ENCODE data around the gene TMEM259. TPM values are rescaled to one million over a fixed set of nuclear protein-coding genes. Genes with fewer than 3 reads are reported as not detected.

Gene TMEM259
- total RNA-seq, 1 donor from 2014 or later = 182 TPM

DNA sequence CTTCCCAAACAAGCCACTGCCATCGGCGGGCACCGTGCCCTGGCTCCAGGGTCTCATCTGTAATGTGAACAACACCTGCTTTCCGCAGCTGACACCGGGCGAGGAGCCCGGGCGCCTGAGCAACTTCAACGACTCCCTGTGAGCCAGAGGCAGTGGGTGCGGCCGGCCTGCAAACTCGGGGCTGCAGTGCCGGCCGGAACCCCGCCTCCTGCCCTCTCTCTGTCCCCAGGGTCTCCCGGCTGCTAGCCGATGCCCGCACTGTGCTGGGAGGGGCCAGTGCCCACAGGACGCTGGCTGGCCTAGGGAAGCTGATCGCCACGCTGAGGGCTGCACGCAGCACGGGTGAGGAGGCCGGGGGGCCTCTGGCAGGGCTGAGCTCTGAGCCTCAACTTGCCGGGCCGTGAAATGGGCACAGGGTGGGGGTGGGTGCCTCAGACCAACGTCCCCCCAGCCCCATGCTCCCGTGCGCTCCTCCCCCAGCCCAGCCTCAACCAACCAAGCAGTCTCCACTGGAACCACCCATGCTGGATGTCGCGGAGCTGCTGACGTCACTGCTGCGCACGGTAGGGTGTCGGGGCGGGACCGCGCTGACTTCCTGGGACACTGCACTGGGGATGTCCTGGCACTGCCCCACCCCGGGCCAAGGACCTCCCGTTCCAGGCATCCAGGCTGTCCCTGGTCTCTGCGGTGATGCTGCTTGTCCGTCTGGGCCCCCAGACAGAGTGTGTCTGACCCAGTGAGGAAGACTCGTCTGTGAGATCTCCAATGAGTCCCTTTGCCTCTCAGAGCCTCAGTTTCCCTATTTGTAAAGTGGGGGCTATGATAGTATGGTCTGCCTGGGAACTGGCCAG, 21.1 kb upstream of the TMEM259 start:
- H3K36me3 Mint-ChIP-seq (ENCODE audit: low read depth, unreplicated experiment) = peaks cover 20% of the 10 kb centered on the region
- H3K27ac Mint-ChIP-seq (ENCODE audit: unreplicated experiment) = no peak overlapping the region
- no peaks in the 10 kb centered on the region for H3K9me3 Mint-ChIP-seq (ENCODE audit: unreplicated experiment)
- no peak overlapping the region for H3K4me3 Mint-ChIP-seq (ENCODE audit: unreplicated experiment)
- DNase-seq (ENCODE audit: low spot score) = no peak
- H3K4me1 Mint-ChIP-seq (ENCODE audit: unreplicated experiment) = peaks cover 17% of the 10 kb centered on the region
- TF ChIP-seq, protein P1, sequence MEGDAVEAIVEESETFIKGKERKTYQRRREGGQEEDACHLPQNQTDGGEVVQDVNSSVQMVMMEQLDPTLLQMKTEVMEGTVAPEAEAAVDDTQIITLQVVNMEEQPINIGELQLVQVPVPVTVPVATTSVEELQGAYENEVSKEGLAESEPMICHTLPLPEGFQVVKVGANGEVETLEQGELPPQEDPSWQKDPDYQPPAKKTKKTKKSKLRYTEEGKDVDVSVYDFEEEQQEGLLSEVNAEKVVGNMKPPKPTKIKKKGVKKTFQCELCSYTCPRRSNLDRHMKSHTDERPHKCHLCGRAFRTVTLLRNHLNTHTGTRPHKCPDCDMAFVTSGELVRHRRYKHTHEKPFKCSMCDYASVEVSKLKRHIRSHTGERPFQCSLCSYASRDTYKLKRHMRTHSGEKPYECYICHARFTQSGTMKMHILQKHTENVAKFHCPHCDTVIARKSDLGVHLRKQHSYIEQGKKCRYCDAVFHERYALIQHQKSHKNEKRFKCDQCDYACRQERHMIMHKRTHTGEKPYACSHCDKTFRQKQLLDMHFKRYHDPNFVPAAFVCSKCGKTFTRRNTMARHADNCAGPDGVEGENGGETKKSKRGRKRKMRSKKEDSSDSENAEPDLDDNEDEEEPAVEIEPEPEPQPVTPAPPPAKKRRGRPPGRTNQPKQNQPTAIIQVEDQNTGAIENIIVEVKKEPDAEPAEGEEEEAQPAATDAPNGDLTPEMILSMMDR (IDR thresholded peaks at IDR 0.05; ENCODE audit: unreplicated experiment) = no peak
- peaks cover 28% of the 10 kb centered on the region for H3K27me3 Mint-ChIP-seq (ENCODE audit: unreplicated experiment)

GRCh38 chr19:1041272-1041834, 20.4 kb upstream of the TMEM259 start:
- Mint-ChIP-seq H3K4me3 (ENCODE audit: unreplicated experiment) (peak overlapping the region; percentile 94), H3K27me3 (ENCODE audit: unreplicated experiment) (peaks cover 30% of the 10 kb centered on the region), H3K27ac (ENCODE audit: unreplicated experiment) (no peak overlapping the region), H3K36me3 (ENCODE audit: low read depth, unreplicated experiment) (peaks cover 24% of the 10 kb centered on the region), H3K9me3 (ENCODE audit: unreplicated experiment) (no peaks in the 10 kb centered on the region), H3K4me1 (ENCODE audit: unreplicated experiment) (peaks cover 17% of the 10 kb centered on the region)
- TF ChIP-seq, protein P1 (IDR thresholded peaks at IDR 0.05; ENCODE audit: unreplicated experiment) = no peak
- no peak for DNase-seq (ENCODE audit: low spot score)

- Mint-ChIP-seq H3K36me3 (ENCODE audit: low read depth, unreplicated experiment) (peaks cover 25% of the 10 kb centered on the region), H3K9me3 (ENCODE audit: unreplicated experiment) (no peaks in the 10 kb centered on the region), H3K27ac (ENCODE audit: unreplicated experiment) (peak overlapping the region; percentile 74), H3K4me3 (ENCODE audit: unreplicated experiment) (peak overlapping the region; percentile 94), H3K4me1 (ENCODE audit: unreplicated experiment) (peaks cover 17% of the 10 kb centered on the region), H3K27me3 (ENCODE audit: unreplicated experiment) (peaks cover 28% of the 10 kb centered on the region)
- DNase-seq (ENCODE audit: low spot score) = peak; percentile 83
- TF ChIP-seq, protein P1 (IDR thresholded peaks at IDR 0.05; ENCODE audit: unreplicated experiment) = no peak
These were observed 19.8 kb upstream of the TMEM259 start for GRCh38 chr19:1040476-1041271.

GRCh38 chr19:1039646-1040475, 18.9 kb upstream of the TMEM259 start, which contains the start of gene ABCA7:
Gene ABCA7 (plus strand): TSS chr19:1040107. CDS start chr19:1041362, 1,255 bp downstream.
- peak within 1 kb of the TSS; percentile 94 for H3K4me3 Mint-ChIP-seq (ENCODE audit: unreplicated experiment)

More at GRCh38 chr19:1039646-1040475, 18.9 kb upstream of the TMEM259 start, which contains the start of gene ABCA7:
- TF ChIP-seq, protein P1 (IDR thresholded peaks at IDR 0.05; ENCODE audit: unreplicated experiment) = no peak
- Mint-ChIP-seq H3K27ac (ENCODE audit: unreplicated experiment) (peak within 1 kb of the TSS; percentile 74), H3K4me1 (ENCODE audit: unreplicated experiment) (peaks cover 17% of the 10 kb centered on the region), H3K36me3 (ENCODE audit: low read depth, unreplicated experiment) (peaks cover 29% of the 10 kb centered on the region), H3K27me3 (ENCODE audit: unreplicated experiment) (peaks cover 30% of the 10 kb centered on the region), H3K9me3 (ENCODE audit: unreplicated experiment) (no peaks in the 10 kb centered on the region)
- peak; percentile 99 for DNase-seq (ENCODE audit: low spot score)

Measured in endothelial cell (in vitro differentiated cells).